ENCODE results near the gene REG4. TPM values are rescaled to one million over a fixed set of nuclear protein-coding genes. Genes with fewer than 3 reads are reported as not detected.

REG4 gene
- total RNA-seq, 1 experiment from 2014 or later, result not detected

DNA sequence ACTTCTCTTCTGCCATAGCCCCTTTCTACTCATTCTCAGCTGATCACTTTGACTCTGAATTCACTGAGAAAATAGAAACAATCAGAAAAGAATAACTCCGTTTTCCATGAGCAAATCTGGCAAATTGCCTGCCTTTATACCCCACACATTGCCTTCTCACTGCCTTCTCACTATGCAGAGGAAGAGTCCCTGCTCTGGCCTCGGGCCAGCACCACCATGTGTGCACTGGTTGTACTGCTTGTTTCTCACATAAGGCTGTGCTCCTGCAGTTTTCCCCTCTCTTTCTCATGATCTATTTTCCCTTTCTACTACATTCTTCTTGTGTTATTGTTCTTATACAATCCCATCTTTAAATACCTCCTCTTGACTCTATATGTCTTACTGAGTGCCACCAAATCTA, 40.2 kb downstream of the REG4 start:
- H3K27me3 ChIP-seq (ENCODE audit: control insufficient read depth, insufficient read depth, low read length), result peaks cover 43% of the 10 kb centered on the region
- no peaks in the 10 kb centered on the region for H3K4me1 ChIP-seq (ENCODE audit: control insufficient read depth, insufficient read depth, low read length)
- no peaks in the 10 kb centered on the region for H3K36me3 ChIP-seq (ENCODE audit: control insufficient read depth, insufficient read depth, low read length)
- H3K4me3 ChIP-seq (ENCODE audit: low read depth in 2 of 2, low read length in 2 of 2), result no peak overlapping the region
- no peak for DNase-seq (ENCODE audit: low read depth, low spot score)
- no peak overlapping the region for H3K27ac ChIP-seq (ENCODE audit: low read length)
- TF ChIP-seq SIN3A (IDR thresholded peaks at IDR 0.05; ENCODE audit: borderline replicate concordance, insufficient read depth, low read depth, low read length) (no peak), POLR2AphosphoS5 (IDR thresholded peaks at IDR 0.05; ENCODE audit: low read depth, low read length) (no peak), TCF7L2 (IDR thresholded peaks at IDR 0.05; ENCODE audit: low read depth, low read length) (no peak)
- TF ChIP-seq, protein P1, sequence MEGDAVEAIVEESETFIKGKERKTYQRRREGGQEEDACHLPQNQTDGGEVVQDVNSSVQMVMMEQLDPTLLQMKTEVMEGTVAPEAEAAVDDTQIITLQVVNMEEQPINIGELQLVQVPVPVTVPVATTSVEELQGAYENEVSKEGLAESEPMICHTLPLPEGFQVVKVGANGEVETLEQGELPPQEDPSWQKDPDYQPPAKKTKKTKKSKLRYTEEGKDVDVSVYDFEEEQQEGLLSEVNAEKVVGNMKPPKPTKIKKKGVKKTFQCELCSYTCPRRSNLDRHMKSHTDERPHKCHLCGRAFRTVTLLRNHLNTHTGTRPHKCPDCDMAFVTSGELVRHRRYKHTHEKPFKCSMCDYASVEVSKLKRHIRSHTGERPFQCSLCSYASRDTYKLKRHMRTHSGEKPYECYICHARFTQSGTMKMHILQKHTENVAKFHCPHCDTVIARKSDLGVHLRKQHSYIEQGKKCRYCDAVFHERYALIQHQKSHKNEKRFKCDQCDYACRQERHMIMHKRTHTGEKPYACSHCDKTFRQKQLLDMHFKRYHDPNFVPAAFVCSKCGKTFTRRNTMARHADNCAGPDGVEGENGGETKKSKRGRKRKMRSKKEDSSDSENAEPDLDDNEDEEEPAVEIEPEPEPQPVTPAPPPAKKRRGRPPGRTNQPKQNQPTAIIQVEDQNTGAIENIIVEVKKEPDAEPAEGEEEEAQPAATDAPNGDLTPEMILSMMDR (IDR thresholded peaks at IDR 0.05), result no peak
- TF ChIP-seq, protein P2, sequence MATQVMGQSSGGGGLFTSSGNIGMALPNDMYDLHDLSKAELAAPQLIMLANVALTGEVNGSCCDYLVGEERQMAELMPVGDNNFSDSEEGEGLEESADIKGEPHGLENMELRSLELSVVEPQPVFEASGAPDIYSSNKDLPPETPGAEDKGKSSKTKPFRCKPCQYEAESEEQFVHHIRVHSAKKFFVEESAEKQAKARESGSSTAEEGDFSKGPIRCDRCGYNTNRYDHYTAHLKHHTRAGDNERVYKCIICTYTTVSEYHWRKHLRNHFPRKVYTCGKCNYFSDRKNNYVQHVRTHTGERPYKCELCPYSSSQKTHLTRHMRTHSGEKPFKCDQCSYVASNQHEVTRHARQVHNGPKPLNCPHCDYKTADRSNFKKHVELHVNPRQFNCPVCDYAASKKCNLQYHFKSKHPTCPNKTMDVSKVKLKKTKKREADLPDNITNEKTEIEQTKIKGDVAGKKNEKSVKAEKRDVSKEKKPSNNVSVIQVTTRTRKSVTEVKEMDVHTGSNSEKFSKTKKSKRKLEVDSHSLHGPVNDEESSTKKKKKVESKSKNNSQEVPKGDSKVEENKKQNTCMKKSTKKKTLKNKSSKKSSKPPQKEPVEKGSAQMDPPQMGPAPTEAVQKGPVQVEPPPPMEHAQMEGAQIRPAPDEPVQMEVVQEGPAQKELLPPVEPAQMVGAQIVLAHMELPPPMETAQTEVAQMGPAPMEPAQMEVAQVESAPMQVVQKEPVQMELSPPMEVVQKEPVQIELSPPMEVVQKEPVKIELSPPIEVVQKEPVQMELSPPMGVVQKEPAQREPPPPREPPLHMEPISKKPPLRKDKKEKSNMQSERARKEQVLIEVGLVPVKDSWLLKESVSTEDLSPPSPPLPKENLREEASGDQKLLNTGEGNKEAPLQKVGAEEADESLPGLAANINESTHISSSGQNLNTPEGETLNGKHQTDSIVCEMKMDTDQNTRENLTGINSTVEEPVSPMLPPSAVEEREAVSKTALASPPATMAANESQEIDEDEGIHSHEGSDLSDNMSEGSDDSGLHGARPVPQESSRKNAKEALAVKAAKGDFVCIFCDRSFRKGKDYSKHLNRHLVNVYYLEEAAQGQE (IDR thresholded peaks at IDR 0.05; ENCODE audit: insufficient read depth in 1 of 2, low read depth in 2 of 2, low read length in 1 of 2), result no peak
- POLR2A ChIA-PET, result no interaction called here
- in situ Hi-C loops (cut with HindIII; ENCODE audit: low pct_unique_long_range_greater_than_20kb, low sequenced_read_pairs), result no loop called here
- no TSS peak for BruUV-seq (replicated peaks)
- CTCF ChIA-PET, result no interaction called here
- H3K9me3 ChIP-seq (ENCODE audit: control insufficient read depth, insufficient read depth, low read depth, low read length), result no peaks in the 10 kb centered on the region
- intact Hi-C loops (cut with micrococcal nuclease; ENCODE audit: unreplicated experiment), result loop anchor here (2.0 kb wide), 1 partner anchor 20 kb away; no protein-coding TSS in a partner anchor
- ATAC-seq, result no peak

DNA sequence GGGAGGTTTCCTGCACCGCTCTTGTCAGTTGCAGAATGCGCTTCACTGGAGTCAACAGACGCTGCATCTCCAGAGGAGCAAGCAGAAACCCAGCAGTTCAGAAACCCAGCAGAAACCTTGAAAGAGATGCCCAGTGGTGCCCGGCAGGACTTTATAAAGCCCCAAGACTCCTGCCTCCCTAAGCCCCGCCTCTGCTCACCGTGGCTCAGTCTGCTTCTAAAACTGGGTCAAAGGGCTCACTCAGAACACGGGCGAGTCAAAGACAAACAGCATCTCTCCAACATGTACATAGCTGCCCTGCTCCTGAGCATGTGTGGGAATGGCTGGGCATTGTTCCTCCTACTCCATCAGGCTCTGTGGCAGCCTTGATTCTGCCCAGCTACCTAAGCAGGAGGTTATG, 42.5 kb downstream of the REG4 start, which contains the start of gene HMGCS2:
TSS of gene HMGCS2 (minus strand) at position 128 of the 400 bp plus-strand sequence. CDS start at position 67, 61 bp downstream.
- BruUV-seq (replicated peaks), result no TSS peak
- intact Hi-C loops (cut with micrococcal nuclease; ENCODE audit: unreplicated experiment) (no loop called here), in situ Hi-C loops (cut with HindIII; ENCODE audit: low pct_unique_long_range_greater_than_20kb, low sequenced_read_pairs) (no loop called here)
- H3K4me1 ChIP-seq (ENCODE audit: control insufficient read depth, insufficient read depth, low read length), result no peaks in the 10 kb centered on the region
- no peaks in the 10 kb centered on the region for H3K9me3 ChIP-seq (ENCODE audit: control insufficient read depth, insufficient read depth, low read depth, low read length)
- POLR2A ChIA-PET, result no interaction called here
- TF ChIP-seq POLR2AphosphoS5 (IDR thresholded peaks at IDR 0.05; ENCODE audit: low read depth, low read length) (no peak), SIN3A (IDR thresholded peaks at IDR 0.05; ENCODE audit: borderline replicate concordance, insufficient read depth, low read depth, low read length) (no peak), TCF7L2 (IDR thresholded peaks at IDR 0.05; ENCODE audit: low read depth, low read length) (no peak)
- TF ChIP-seq, protein P2 (IDR thresholded peaks at IDR 0.05; ENCODE audit: insufficient read depth in 1 of 2, low read depth in 2 of 2, low read length in 1 of 2), result no peak
- TF ChIP-seq, protein P1 (IDR thresholded peaks at IDR 0.05), result no peak
- DNase-seq (ENCODE audit: low read depth, low spot score) (no peak), ATAC-seq (no peak)
- no peak within 1 kb of the TSS for H3K4me3 ChIP-seq (ENCODE audit: low read depth in 2 of 2, low read length in 2 of 2)
- CTCF ChIA-PET, result no interaction called here
- no peak within 1 kb of the TSS for H3K27ac ChIP-seq (ENCODE audit: low read length)
- peaks cover 51% of the 10 kb centered on the region for H3K27me3 ChIP-seq (ENCODE audit: control insufficient read depth, insufficient read depth, low read length)
- no peaks in the 10 kb centered on the region for H3K36me3 ChIP-seq (ENCODE audit: control insufficient read depth, insufficient read depth, low read length)

Measured in Panc1 (cell line).